Choroid plexus epithelial cell (primary cell): ENCODE data around the gene PRSS38.

Source experiments
- DNase-seq: peaks from one replicate; pipeline ENCODE4 v3.0.0-alpha.2; 2010; ENCODE audit warnings: low read depth
- H3K4me3 ChIP-seq: 2 replicates; pipeline ENCODE4 v1.5.1; 2011; ENCODE audit warnings: low read depth, mild to moderate bottlenecking, control low read depth, low read length, moderate library complexity
- CTCF ChIP-seq: conservative IDR thresholded peaks from 2 replicates; pipeline ENCODE4 v1.5.1; 2011; ENCODE audit warnings: low read depth, mild to moderate bottlenecking, control low read depth, inconsistent platforms, low read length, moderate library complexity

Gene PRSS38

GRCh38 chr1:227891223-227891954 is 75.9 kb downstream of the PRSS38 start:
- no peak for DNase-seq
- no peak overlapping the region for H3K4me3 ChIP-seq
- TF ChIP-seq CTCF = no peak

- H3K4me3 ChIP-seq = no peak overlapping the region
- DNase-seq = no peak
- no peak for TF ChIP-seq CTCF
Measured at GRCh38 chr1:227891955-227892488, 76.5 kb downstream of the PRSS38 start.

- TF ChIP-seq CTCF = no peak
Measured at GRCh38 chr1:227892489-227893299, 77.2 kb downstream of the PRSS38 start.

GRCh38 chr1:227893300-227893948 is 77.9 kb downstream of the PRSS38 start:
- TF ChIP-seq CTCF = no peak
- no peak overlapping the region for H3K4me3 ChIP-seq
- no peak for DNase-seq

More at GRCh38 chr1:227892489-227893299, 77.2 kb downstream of the PRSS38 start:
- no peak for DNase-seq
- no peak overlapping the region for H3K4me3 ChIP-seq

GRCh38 chr1:227893949-227894721 is 78.7 kb downstream of the PRSS38 start:
- TF ChIP-seq CTCF = no peak
- H3K4me3 ChIP-seq = no peak overlapping the region
- no peak for DNase-seq

- H3K4me3 ChIP-seq = no peak overlapping the region
- TF ChIP-seq CTCF = no peak
- DNase-seq = no peak
Measured at GRCh38 chr1:227894831-227895451, 79.5 kb downstream of the PRSS38 start.
